GM18873 (cell line): Measurements from ENCODE around the gene ENOX2.
"Not testable (repeated sequence)": the region's sequence is repeated elsewhere in the genome, so short reads cannot be mapped to it uniquely, and the experiment has no call there.

Experiments
- ATAC-seq: cut with Tn5 transposase; IDR thresholded peaks from one replicate; pipeline ENCODE4 v1.9.1; 2021; ENCODE audit warnings: mild to moderate bottlenecking, moderate library complexity, moderate number of reproducible peaks; ENCODE audit not compliant: unreplicated experiment, low FRiP score

The ENOX2 gene

DNA sequence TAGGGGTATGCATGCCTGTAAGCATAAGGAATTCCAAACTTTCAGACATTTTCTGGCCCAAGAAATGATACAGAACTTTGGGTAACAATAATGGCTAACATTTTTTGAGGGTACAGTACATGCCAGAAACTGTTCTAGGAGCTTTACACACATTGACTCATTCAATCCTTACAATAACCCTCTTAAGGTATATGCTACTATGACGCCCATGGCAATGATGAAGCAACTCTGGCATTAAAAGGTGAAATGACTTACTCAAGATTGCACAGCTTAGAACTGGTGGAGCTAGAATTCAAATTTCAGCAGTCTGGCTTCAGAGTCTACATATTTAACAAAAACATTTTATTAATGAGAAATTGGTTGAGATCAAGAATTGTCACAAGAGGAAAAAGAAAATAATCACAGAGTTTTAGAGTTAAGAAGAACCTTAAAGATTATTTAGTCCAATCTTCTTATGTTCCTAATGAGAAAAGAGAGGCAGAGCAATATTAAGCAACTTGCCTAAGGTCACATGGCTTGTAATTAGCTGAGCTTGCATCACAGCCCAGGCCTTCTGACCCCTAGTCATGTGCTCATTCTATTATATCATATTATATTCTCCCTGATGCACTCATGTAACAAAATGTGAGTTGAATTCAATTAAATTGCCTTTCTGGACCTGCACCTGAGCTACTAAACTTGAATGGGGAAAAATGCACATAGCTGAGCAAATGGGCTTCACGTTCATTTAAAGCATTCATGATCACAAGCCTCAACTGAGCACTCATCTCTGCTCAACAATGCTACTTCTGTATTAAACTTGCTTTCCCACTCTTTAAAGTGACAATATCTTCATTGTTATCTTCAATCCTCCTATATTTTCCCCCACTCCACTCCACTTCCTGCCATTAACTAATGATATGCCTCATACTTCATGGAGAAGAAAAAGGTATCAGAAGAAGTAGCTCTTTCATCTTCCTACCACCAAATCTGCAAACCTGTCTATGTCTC is 73.2 kb downstream of the ENOX2 start:
- no peak for ATAC-seq

- no peak for ATAC-seq
Observed at GRCh38 chrX:130828641-130829040, 74.4 kb downstream of the ENOX2 start.

DNA sequence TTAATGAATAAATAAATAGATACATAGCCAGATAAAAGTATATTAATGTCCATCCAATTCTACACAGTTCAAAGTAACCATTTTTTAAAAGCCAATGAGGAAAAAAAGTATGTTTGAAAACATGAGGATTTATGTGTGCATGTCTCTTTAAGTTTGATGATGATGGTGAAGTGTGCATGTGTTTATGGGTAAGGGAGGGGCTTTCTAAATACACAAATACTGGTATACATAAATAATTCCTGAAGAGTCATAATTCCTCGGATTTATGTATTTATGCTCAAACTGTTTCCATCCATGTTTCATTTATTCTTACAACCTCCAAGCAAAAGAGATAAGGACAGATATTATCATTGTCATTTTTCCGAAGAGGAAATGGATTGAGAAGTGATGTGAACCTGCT is 75.4 kb downstream of the ENOX2 start:
- no peak for ATAC-seq

- no peak for ATAC-seq
Observed at GRCh38 chrX:130826249-130826648, 76.8 kb downstream of the ENOX2 start.

- ATAC-seq = no peak
Observed at GRCh38 chrX:130825525-130825924, 77.5 kb downstream of the ENOX2 start.

- ATAC-seq = not testable (repeated sequence)
Observed at GRCh38 chrX:130819367-130819766, 83.6 kb downstream of the ENOX2 start.

DNA sequence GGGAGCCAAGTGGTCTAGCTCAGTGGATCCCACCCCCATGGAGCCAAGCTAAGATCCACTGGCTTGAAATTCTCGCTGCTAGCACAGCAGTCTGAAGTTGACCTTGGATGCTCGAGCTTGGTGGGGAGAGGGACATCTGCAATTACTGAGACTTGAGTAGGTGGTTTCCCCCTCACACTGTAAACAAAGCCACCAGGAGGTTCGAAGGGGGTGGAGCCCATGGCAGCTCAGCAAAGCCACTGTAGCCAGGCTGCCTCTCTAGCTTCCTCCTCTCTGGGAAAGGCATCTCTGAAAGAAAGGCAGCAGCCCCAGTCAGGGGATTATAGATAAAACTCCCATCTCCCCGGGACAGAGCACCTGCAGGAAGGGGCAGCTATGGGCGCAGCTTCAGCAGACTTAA is 89.1 kb downstream of the ENOX2 start:
- not testable (repeated sequence) for ATAC-seq

- no peak for ATAC-seq
Observed at GRCh38 chrX:130810561-130810960, 92.4 kb downstream of the ENOX2 start.

DNA sequence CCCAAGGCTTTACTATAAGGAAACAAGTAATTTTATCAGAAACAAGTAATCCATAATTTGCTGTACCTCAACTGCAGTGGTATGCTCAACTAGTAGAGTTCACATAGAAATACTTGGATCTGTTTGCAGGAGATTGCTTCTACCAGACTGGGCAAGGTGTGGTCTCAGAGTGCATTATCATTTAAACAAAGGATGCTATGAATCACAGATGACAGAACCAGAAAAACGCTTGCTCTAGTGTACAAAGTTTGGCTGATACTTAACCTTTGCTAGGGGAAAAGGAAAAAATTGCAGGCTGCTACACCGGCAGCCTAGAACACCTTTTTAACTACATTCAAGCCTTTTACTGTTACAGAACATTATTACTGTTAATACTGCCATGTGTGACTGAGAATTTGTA is 97.1 kb downstream of the ENOX2 start:
- no peak for ATAC-seq

- ATAC-seq = no peak
Observed at GRCh38 chrX:130803537-130803936, 99.5 kb downstream of the ENOX2 start.

DNA sequence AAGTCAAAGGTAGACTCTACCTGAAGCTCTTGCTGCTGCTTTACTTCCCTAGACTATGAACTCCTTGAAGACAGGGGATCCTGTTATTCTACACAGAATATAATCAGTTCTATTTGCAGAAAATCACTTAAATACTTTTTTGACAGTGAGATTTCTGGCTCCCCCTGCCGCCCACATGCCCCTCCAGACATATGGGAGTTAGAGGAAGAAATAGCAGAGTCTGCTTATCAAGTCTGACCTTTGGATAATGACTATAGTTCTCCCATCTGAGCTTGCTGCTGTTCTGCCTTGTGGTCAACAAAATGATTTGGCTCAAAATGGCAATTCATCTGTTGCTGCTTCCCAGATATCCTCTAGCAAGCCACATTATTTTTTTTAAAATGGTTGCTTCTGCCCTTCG is 101.1 kb downstream of the ENOX2 start:
- no peak for ATAC-seq

DNA sequence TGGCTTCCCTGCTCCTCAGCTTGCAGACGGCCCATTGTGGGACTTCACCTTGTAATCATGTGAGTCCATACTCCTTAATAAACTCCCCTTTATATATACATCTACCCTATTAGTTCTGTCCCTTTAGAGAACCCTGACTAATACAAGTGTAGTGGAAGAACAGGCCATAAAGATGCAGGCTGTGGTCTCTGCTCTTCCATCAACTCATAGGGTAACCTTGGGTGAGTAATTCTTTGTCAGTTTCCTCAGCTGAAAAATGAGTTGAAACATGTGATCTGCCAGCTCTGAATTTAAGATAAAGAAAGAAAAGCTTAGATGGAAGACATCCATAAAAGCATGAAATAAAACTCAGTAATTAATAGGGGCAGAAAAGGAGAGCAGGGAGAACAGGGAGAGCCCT is 103.6 kb downstream of the ENOX2 start:
- no peak for ATAC-seq

DNA sequence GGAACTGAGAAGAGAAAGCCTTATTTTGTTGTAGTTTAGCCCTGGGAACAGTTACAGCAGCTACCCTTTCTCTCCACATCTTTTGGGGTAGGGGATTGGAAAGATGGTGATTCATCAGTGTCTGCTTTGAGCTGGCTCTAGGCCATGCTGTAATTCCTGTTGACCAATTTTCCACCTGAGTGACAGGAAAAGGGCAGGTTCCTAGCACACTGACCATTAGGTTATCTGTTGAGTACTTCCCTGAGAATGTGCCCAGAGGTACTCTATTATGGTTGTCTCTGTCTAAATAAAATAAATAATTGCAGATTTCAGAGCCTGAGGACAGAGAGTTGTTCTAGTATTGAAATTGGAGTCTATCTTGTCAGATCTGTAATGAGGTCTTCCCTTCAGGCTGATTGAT is 109.0 kb downstream of the ENOX2 start:
- ATAC-seq = no peak

GRCh38 chrX:130791870-130792269 is 111.1 kb downstream of the ENOX2 start:
- not testable (repeated sequence) for ATAC-seq

GRCh38 chrX:130789793-130790192 is 113.2 kb downstream of the ENOX2 start:
- ATAC-seq = no peak

DNA sequence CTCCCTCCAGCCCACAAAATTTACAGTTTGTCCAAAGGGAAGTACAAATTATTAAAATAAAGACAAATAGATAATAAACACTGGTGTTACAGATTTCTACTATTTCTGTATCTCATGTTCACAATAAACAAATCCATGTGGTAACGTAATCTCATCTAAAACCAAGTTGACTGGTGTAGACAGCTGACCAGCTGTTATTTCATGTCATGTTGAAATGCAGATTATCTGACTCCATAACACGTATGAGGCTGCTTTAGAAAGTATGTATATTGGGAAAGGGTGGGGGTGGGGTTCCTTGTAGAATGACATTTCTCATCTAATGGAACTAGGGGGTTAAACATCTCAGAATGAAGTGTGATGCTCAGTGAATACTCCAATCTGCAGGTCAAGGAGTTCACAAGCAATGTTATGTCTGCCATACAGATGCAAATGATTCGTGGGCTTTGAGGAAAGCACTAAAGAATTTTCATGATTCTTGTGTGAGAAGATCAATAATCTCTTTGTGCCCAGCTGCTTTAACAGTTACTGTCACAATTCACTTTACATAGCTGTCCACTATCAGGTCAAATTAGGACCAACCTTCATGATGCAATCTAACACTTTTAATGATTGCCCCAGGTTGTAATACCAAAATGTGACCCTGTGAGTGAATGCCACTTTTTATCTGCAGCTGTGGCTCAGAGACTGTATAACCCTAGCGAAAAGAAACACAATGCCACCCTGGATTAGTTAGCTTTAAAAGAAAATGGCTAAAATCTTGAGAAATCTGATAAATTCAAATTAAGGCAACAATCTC is 114.0 kb downstream of the ENOX2 start:
- no peak for ATAC-seq

- ATAC-seq = no peak
Observed at GRCh38 chrX:130786030-130786429, 117.0 kb downstream of the ENOX2 start.

- ATAC-seq = no peak
Observed at GRCh38 chrX:130778773-130779172, 124.2 kb downstream of the ENOX2 start.

DNA sequence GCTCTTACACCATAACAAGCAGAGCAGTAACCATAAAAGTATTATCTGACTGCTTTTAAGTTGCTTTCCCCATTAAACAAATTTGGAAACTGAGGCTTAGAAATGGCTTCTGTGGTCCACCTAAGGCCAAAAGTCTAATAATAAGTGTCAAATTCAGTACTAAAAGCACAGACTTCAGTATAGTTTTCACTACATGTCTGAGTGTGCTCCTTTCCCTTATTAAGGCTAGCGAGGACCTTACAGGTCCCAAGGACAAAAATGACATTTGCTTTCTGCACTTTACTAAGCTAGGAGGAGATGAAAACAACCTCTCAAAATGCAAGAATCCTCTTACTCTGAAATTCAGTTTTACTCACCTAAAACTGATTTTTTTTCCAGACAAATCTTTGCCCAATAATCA is 127.2 kb downstream of the ENOX2 start:
- no peak for ATAC-seq

- ATAC-seq = no peak
Observed at GRCh38 chrX:130772776-130773143, 130.2 kb downstream of the ENOX2 start.

DNA sequence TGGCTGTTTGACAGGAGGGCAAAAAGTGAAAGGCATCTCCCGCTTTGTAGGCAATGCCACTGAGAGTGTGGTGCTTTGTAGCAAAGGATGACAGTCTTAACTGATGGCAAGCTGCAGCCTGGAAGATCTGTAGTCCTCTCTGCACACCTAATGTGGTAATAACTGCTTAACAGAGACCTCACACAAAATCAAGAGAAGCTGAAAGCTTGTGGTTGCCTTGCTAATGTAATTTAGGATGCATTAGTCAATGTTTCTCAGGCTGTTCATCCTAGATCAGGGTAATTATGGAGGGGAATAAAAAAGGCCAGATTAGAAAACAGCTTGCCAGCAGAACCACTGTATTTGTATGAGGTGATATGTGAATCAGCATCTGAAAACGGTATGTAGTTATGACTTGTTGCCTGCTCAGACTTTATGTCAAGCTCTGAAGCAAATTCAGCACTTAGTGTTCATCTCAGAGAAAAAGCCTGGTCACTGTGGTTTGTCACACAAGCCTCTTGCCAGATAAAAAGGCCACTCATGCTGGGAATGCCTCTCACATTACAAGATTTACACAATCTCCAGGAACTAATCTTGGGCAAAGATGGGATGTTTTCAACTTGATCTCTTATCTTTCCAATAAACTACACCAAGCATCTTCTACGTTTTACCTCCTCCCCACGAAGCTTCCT is 130.8 kb downstream of the ENOX2 start:
- no peak for ATAC-seq
